Parathyroid adenoma (tissue), 2 donors: Measurements from ENCODE around the gene SLC25A22.

ENCODE experiments used
- H2AFZ ChIP-seq: fragments of 300-600 bp; sonication (generic); one replicate; pipeline ENCODE4 v1.7.0; 2017; ENCODE audit warnings: antibody characterized with exemption, mild to moderate bottlenecking
- H3K27ac ChIP-seq: fragments of 300-600 bp; sonication (generic); one replicate; pipeline ENCODE4 v1.7.0; 2017
- H3K27me3 ChIP-seq: fragments of 300-600 bp; sonication (generic); one replicate; pipeline ENCODE4 v1.7.0; 2017; ENCODE audit warnings: low read length; ENCODE audit not compliant: control insufficient read depth, insufficient read depth
- H3K36me3 ChIP-seq: fragments of 300-600 bp; sonication (generic); one replicate; pipeline ENCODE4 v1.7.0; 2017; ENCODE audit warnings: low read length; ENCODE audit not compliant: control insufficient read depth, insufficient read depth
- H3K4me1 ChIP-seq: fragments of 300-600 bp; sonication (generic); one replicate; pipeline ENCODE4 v1.7.0; 2017; ENCODE audit warnings: control low read depth
- H3K4me2 ChIP-seq: fragments of 300-600 bp; sonication (generic); one replicate; pipeline ENCODE4 v1.7.0; 2017; ENCODE audit warnings: low read length
- H3K4me3 ChIP-seq: fragments of 300-600 bp; sonication (generic); one replicate; pipeline ENCODE4 v1.7.0; 2017; ENCODE audit warnings: low read depth, low read length
- H3K79me2 ChIP-seq: fragments of 300-600 bp; sonication (generic); one replicate; pipeline ENCODE4 v1.7.0; 2017; ENCODE audit warnings: control low read depth
- H3K9ac ChIP-seq: fragments of 300-600 bp; sonication (generic); one replicate; pipeline ENCODE4 v1.7.0; 2017; ENCODE audit warnings: mild to moderate bottlenecking
- H3K9me3 ChIP-seq: fragments of 300-600 bp; sonication (generic); one replicate; pipeline ENCODE4 v1.7.0; 2017; ENCODE audit warnings: low read length; ENCODE audit not compliant: control insufficient read depth
- TF ChIP-seq, protein P1 (sequence below): fragments of 300-600 bp; sonication (generic); IDR thresholded peaks from one replicate; pipeline ENCODE4 v1.7.0; 2017; ENCODE audit warnings: antibody characterized with exemption, mild to moderate bottlenecking
- donor health status: primary hyperparathyroidism.

Gene SLC25A22

DNA sequence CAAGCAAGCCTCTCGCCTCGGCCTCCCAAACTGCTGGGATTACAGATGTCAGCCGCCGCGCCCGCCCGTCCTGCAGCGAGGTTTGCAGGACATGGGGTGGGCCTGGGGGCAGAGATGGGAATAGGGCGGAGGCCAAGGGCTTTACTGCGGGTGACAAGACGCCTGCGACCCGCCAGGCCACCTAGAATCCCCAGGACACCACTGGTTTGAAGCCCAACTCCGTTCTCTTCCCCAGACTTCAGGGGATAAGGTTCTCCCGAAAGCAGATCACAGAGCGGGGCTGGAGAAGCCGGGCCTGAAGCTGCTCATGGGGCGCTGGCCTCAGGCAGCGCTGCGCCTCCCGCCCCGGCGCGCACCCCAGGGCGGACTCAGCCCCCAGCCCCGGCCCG lies 43.9 kb upstream of the SLC25A22 start:
- peak overlapping the region; percentile 68 for H3K4me3 ChIP-seq
- H3K36me3 ChIP-seq: no peaks in the 10 kb centered on the region
- no peak overlapping the region for H3K9ac ChIP-seq
- peak overlapping the region; percentile 94 for H2AFZ ChIP-seq
- H3K4me2 ChIP-seq: peak overlapping the region; percentile 71
- H3K27ac ChIP-seq: peak overlapping the region; percentile 90
- H3K9me3 ChIP-seq: no peaks in the 10 kb centered on the region
- peaks cover 3% of the 10 kb centered on the region for H3K4me1 ChIP-seq
- TF ChIP-seq, protein P1, sequence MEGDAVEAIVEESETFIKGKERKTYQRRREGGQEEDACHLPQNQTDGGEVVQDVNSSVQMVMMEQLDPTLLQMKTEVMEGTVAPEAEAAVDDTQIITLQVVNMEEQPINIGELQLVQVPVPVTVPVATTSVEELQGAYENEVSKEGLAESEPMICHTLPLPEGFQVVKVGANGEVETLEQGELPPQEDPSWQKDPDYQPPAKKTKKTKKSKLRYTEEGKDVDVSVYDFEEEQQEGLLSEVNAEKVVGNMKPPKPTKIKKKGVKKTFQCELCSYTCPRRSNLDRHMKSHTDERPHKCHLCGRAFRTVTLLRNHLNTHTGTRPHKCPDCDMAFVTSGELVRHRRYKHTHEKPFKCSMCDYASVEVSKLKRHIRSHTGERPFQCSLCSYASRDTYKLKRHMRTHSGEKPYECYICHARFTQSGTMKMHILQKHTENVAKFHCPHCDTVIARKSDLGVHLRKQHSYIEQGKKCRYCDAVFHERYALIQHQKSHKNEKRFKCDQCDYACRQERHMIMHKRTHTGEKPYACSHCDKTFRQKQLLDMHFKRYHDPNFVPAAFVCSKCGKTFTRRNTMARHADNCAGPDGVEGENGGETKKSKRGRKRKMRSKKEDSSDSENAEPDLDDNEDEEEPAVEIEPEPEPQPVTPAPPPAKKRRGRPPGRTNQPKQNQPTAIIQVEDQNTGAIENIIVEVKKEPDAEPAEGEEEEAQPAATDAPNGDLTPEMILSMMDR: no peak
- H3K79me2 ChIP-seq: no peaks in the 10 kb centered on the region
- H3K27me3 ChIP-seq: no peaks in the 10 kb centered on the region

DNA sequence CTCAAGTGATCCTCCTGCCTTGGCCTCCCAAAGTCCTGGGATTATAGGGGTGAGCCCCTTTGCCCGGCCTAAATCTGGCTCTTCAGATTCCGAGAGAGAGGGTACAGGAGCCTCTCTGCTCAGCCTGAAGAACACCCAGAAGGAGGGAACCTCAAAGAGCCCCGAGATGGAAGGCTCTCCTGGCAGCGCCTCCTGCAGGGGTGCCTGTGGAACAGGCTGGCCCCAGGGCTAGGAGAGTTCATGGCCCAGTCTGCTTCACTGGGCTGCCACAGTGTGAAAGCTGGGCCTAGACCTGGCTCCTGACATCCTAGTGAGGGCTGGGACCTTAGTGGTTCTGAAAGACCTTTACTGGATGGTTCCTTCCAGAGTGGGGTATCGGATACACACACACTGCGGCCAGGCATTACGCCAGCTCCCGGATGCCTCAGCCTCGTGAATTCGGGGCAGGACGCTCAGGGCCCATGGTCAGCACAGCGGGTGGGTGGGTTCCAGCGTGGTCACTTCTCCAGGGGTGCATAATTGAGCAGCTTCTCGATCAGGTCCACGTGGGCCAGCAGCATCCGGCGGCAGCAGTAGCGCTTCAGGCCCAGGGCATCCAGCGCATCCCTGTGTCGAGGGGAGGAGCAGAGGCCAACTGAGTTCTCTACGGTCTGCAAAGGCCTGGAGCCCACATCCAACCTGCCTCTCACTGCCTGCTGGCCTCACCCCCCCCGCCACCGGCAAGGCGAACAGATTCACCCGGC lies 42.0 kb upstream of the SLC25A22 start:
- no peaks in the 10 kb centered on the region for H3K27me3 ChIP-seq
- peaks cover 3% of the 10 kb centered on the region for H3K4me1 ChIP-seq
- no peak overlapping the region for H3K27ac ChIP-seq
- H3K4me3 ChIP-seq: no peak overlapping the region
- no peak overlapping the region for H3K4me2 ChIP-seq
- H3K79me2 ChIP-seq: no peaks in the 10 kb centered on the region
- no peaks in the 10 kb centered on the region for H3K9me3 ChIP-seq
- no peak overlapping the region for H3K9ac ChIP-seq
- H3K36me3 ChIP-seq: no peaks in the 10 kb centered on the region
- TF ChIP-seq, protein P1: no peak
- H2AFZ ChIP-seq: no peak overlapping the region

GRCh38 chr11:839280-839623 lies 41.2 kb upstream of the SLC25A22 start:
- Histone ChIP-seq H3K4me3 (no peak overlapping the region), H3K27me3 (no peaks in the 10 kb centered on the region), H3K9me3 (no peaks in the 10 kb centered on the region), H3K27ac (no peak overlapping the region), H3K9ac (no peak overlapping the region), H3K79me2 (no peaks in the 10 kb centered on the region), H3K36me3 (no peaks in the 10 kb centered on the region), H3K4me2 (no peak overlapping the region), H2AFZ (no peak overlapping the region), H3K4me1 (peaks cover 3% of the 10 kb centered on the region)
- TF ChIP-seq, protein P1: no peak

- Histone ChIP-seq H3K79me2 (no peaks in the 10 kb centered on the region), H2AFZ (no peak overlapping the region), H3K36me3 (no peaks in the 10 kb centered on the region), H3K4me3 (no peak overlapping the region), H3K4me2 (no peak overlapping the region), H3K9ac (no peak overlapping the region), H3K27ac (no peak overlapping the region), H3K9me3 (no peaks in the 10 kb centered on the region), H3K27me3 (no peaks in the 10 kb centered on the region), H3K4me1 (peaks cover 3% of the 10 kb centered on the region)
- TF ChIP-seq, protein P1: no peak
Observed at GRCh38 chr11:838441-839279, 40.6 kb upstream of the SLC25A22 start.
